ENCODE results near the gene PPDPF. TPM values are rescaled to one million over a fixed set of nuclear protein-coding genes. Genes with fewer than 3 reads are reported as not detected.

PPDPF gene
- total RNA-seq, 4 donors from 2014 or later, result 151 to 352 (median 299) TPM

DNA sequence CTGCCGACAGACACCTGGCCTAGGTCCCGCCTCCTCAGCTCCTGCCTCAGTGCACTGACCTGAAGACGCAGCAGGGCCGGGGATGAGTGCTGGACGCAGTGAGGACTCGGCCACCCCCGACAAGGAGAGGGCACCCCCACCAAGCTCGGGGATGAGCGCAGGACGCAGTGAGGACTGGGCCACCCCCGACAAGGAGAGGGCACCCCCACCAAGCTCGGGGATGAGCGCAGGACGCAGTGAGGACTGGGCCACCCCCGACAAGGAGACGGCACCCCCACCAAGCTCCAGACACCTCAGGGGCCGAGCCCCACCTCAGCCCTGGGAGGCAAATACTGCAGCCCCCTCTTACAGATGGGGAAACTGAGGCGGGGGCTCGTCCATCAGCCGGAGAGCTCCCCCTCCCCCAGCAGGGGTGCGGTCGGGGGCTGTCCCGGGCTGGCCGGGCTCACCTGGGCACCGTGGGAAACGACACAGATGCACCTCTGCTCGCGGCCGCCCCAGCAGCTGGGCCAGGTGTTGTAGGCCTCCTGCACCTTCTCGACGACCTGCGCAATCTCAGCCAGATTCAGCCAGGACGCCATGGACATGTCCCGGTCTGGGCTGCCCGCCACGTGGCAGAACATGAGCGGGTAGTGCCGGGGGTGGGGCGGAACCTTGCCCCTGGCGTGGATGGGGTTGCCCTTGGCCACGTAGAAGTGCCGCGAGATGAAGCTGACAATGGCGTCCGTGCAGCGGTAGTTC lies 46.0 kb downstream of the PPDPF start:
- WGBS, result 93% methylated on average over 28 of the region's 46 CpGs
- Histone ChIP-seq H3K4me1 (peaks cover 3% of the 10 kb centered on the region), H3K4me3 (no peak overlapping the region), H3K36me3 (peaks cover 51% of the 10 kb centered on the region), H3K9me3 (no peaks in the 10 kb centered on the region), H3K27ac (no peak overlapping the region), H3K27me3 (no peaks in the 10 kb centered on the region)
- no peak for TF ChIP-seq POLR2A (IDR thresholded peaks at IDR 0.05)
- TF ChIP-seq CTCF (IDR thresholded peaks at IDR 0.05), result no peak
- no peak for TF ChIP-seq EP300 (IDR thresholded peaks at IDR 0.05)
- TF ChIP-seq POLR2AphosphoS5 (IDR thresholded peaks at IDR 0.05), result no peak
- DNase-seq (ENCODE audit: low spot score in 2 of 2), result no peak

DNA sequence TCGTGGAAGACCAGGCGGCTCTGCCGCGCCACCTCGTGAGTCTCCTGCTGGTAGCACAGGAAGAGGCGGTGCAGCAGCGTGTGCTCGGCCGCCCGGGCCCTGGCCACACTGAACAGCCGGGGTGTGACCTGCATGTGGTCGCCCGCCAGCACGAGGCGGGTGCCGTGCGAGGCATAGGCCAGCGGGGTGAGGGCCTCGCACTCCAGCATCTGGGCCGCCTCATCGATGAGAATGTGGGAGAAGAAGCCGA lies 46.5 kb downstream of the PPDPF start:
- Histone ChIP-seq H3K9me3 (no peaks in the 10 kb centered on the region), H3K4me3 (no peak overlapping the region), H3K27me3 (no peaks in the 10 kb centered on the region), H3K27ac (no peak overlapping the region), H3K36me3 (peaks cover 46% of the 10 kb centered on the region), H3K4me1 (peaks cover 3% of the 10 kb centered on the region)
- no peak for DNase-seq (ENCODE audit: low spot score in 2 of 2)
- 89% methylated on average over 19 of the region's 22 CpGs for WGBS
- TF ChIP-seq POLR2AphosphoS5 (IDR thresholded peaks at IDR 0.05), result no peak
- TF ChIP-seq POLR2A (IDR thresholded peaks at IDR 0.05), result no peak
- TF ChIP-seq CTCF (IDR thresholded peaks at IDR 0.05), result no peak
- TF ChIP-seq EP300 (IDR thresholded peaks at IDR 0.05), result no peak

- no peak overlapping the region for H3K27ac ChIP-seq
- TF ChIP-seq CTCF (IDR thresholded peaks at IDR 0.05) (no peak), POLR2AphosphoS5 (IDR thresholded peaks at IDR 0.05) (no peak), POLR2A (IDR thresholded peaks at IDR 0.05) (no peak), EP300 (IDR thresholded peaks at IDR 0.05) (no peak)
- peaks cover 41% of the 10 kb centered on the region for H3K36me3 ChIP-seq
- no peaks in the 10 kb centered on the region for H3K27me3 ChIP-seq
- no peaks in the 10 kb centered on the region for H3K9me3 ChIP-seq
- H3K4me1 ChIP-seq, result peaks cover 3% of the 10 kb centered on the region
- H3K4me3 ChIP-seq, result no peak overlapping the region
- WGBS, result 85% methylated on average over 29 of the region's 37 CpGs
- no peak for DNase-seq (ENCODE audit: low spot score in 2 of 2)
Measured at GRCh38 chr20:63567386-63568169, 47.0 kb downstream of the PPDPF start.

GRCh38 chr20:63568170-63568981 lies 47.8 kb downstream of the PPDPF start:
- peaks cover 33% of the 10 kb centered on the region for H3K36me3 ChIP-seq
- 87% methylated on average over 9 of the region's 43 CpGs for WGBS
- peaks cover 10% of the 10 kb centered on the region for H3K4me1 ChIP-seq
- no peaks in the 10 kb centered on the region for H3K27me3 ChIP-seq
- TF ChIP-seq POLR2A (IDR thresholded peaks at IDR 0.05) (no peak), POLR2AphosphoS5 (IDR thresholded peaks at IDR 0.05) (no peak), EP300 (IDR thresholded peaks at IDR 0.05) (no peak), CTCF (IDR thresholded peaks at IDR 0.05) (no peak)
- H3K27ac ChIP-seq, result no peak overlapping the region
- H3K4me3 ChIP-seq, result peak overlapping the region; percentile 7
- DNase-seq (ENCODE audit: low spot score in 2 of 2), result no peak
- no peaks in the 10 kb centered on the region for H3K9me3 ChIP-seq

Measured in suprapubic skin (tissue), 4 donors.